T-helper 2 cell treated with Interferon-gamma antibody and Interleukin-4, amounts not matched to agents 5 μg/mL and 100 μg/mL, for 36 hours (primary cell): Measurements from ENCODE around the gene DLG1.

Experiments used
- DNase-seq: peaks from one replicate; pipeline ENCODE4 v3.0.0; 2021; ENCODE audit warnings: low spot score
- H3K27ac Mint-ChIP-seq: one replicate; pipeline ENCODE4 v1.8.0; 2021; ENCODE audit warnings: mild to moderate bottlenecking, mixed read lengths
- H3K27me3 Mint-ChIP-seq: one replicate; pipeline ENCODE4 v1.8.0; 2021; ENCODE audit warnings: low read depth, mixed read lengths
- H3K36me3 Mint-ChIP-seq: one replicate; pipeline ENCODE4 v1.8.0; 2021; ENCODE audit warnings: low read depth, mixed read lengths
- H3K4me1 Mint-ChIP-seq: one replicate; pipeline ENCODE4 v1.8.0; 2021; ENCODE audit warnings: low read depth, mixed read lengths
- H3K4me3 Mint-ChIP-seq: one replicate; pipeline ENCODE4 v1.8.0; 2022; ENCODE audit warnings: mild to moderate bottlenecking, moderate library complexity, mixed read lengths
- H3K9me3 Mint-ChIP-seq: one replicate; pipeline ENCODE4 v1.8.0; 2021; ENCODE audit warnings: mixed read lengths

The DLG1 gene

DNA sequence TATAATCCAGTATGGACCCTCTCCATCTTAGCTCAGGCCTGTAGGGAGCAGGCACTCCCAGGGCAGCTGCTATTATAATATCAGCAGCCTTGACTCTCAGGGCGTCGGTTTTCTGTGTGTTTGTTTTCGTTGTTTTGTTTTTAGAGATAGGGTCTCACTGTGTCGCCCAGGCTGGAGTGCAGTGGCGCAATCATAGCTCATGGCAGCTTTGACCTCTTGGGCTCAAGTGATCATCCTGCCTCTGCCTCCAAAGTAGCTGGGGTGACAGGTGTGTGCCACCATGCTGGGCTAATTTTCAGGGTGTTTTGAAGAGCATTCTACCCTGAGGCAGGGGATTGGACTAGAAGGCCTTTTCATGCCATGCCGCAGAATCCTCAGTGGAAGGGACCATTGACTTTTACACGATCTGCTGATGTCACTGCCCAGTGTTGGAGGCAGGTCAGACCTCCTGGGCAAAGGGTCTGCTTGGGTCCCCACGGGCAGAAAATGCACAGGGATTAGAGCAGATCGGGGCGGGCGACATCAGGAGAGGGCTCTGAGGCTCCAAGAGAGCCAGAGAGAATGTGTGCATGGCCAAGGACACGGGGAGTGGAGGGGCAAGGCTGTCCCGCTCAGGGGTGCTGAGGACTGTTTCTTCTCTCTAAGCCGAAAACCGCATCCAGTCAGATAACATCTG lies 276.5 kb downstream of the DLG1 start:
- Mint-ChIP-seq H3K4me3 (no peak overlapping the region), H3K27ac (no peak overlapping the region)

DNA sequence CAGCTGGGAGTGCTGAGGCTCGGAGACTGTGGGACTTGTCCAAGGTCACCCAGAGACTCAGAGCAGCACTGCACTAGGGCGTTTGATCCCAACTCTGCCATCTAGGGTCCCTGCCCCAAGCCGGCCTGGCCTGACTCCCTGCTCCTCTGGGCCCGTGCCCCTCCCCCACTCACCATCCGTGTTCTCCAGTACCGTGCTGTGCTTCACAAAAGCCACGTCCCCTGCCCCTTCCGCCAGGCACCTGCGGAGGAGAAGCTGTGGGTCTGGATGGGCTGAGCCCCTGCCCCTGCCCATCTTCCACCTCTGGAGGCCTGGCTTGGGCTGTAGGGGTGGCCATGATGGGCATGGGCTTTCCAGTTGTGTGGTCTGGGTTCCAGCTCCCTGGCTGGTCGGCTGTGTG lies 277.2 kb downstream of the DLG1 start:
- Mint-ChIP-seq H3K27ac (no peak overlapping the region), H3K4me1 (peaks cover 5% of the 10 kb centered on the region), H3K27me3 (peaks cover 16% of the 10 kb centered on the region), H3K9me3 (no peaks in the 10 kb centered on the region), H3K36me3 (no peaks in the 10 kb centered on the region), H3K4me3 (no peak overlapping the region)
- DNase-seq = no peak

More for the DNA sequence above, 276.5 kb downstream of the DLG1 start:
- no peak for DNase-seq
- H3K9me3 Mint-ChIP-seq = no peaks in the 10 kb centered on the region
- peaks cover 16% of the 10 kb centered on the region for H3K27me3 Mint-ChIP-seq
- H3K4me1 Mint-ChIP-seq = peaks cover 5% of the 10 kb centered on the region
- H3K36me3 Mint-ChIP-seq = no peaks in the 10 kb centered on the region

DNA sequence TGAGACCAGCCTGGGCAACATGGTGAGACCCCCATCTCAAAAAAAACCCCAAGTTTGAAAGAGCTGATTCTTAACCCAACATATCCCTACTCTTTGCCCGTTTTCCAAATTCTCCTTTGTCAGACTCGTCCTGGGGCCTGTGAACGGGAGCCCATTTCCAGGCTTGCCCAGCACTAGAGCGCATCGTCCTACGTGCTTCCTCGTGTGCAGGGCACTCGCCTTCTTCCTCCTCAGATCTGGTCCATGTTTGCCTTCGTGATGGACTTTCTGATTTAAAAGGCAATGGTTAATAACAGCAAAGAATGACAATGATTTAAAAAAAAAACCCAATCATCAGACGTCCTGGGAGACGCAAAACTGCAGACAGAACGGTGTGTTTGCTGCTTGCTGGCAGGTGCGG lies 278.9 kb downstream of the DLG1 start:
- H3K36me3 Mint-ChIP-seq = no peaks in the 10 kb centered on the region
- H3K9me3 Mint-ChIP-seq = no peaks in the 10 kb centered on the region
- H3K27ac Mint-ChIP-seq = no peak overlapping the region
- DNase-seq = no peak
- peaks cover 5% of the 10 kb centered on the region for H3K4me1 Mint-ChIP-seq
- H3K4me3 Mint-ChIP-seq = no peak overlapping the region
- peaks cover 11% of the 10 kb centered on the region for H3K27me3 Mint-ChIP-seq

DNA sequence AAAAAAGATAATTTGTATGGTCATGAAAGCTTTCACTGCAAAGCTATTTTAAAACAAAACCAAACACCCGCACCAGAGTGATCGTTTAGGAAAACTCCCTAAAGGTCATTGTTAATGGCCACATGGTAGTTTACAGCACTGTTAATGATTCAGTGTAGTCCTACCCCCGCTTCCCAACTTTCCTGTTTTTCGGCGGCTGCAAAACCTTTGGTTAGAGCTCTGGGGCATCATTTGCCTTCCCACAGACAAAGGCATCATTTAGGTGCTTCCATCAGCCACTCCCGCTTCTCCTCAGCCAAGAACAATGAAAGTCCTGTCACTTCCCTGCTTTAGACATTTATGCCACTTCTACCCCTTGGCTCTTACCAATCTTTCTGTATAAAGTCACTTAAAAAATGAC lies 279.4 kb downstream of the DLG1 start:
- no peak for DNase-seq
- H3K4me1 Mint-ChIP-seq = peaks cover 5% of the 10 kb centered on the region
- no peaks in the 10 kb centered on the region for H3K36me3 Mint-ChIP-seq
- H3K27ac Mint-ChIP-seq = no peak overlapping the region
- no peak overlapping the region for H3K4me3 Mint-ChIP-seq
- peaks cover 11% of the 10 kb centered on the region for H3K27me3 Mint-ChIP-seq
- H3K9me3 Mint-ChIP-seq = no peaks in the 10 kb centered on the region

DNA sequence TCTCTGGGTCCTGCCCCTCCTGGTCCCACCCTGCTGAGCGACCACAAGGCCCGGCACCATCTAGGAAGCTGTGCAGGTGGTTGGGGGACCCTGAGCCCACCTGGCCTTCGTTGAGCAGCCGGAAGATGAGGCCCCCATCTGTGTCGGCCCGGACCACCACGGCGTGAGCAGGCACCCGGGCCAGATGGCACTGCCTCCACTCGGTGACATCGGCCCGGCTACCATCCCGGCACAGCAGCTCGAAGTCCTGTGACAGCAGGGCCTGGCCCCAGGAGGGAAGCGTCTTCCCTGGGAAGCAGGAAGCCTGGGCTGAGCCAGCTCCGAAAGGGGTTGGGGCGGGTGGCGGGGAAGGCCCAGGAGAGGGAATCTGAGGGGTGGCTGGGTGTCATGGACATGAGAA lies 281.4 kb downstream of the DLG1 start:
- H3K27ac Mint-ChIP-seq = no peak overlapping the region
- H3K4me1 Mint-ChIP-seq = no peaks in the 10 kb centered on the region
- H3K36me3 Mint-ChIP-seq = no peaks in the 10 kb centered on the region
- no peaks in the 10 kb centered on the region for H3K9me3 Mint-ChIP-seq
- no peak overlapping the region for H3K4me3 Mint-ChIP-seq
- no peak for DNase-seq
- peaks cover 9% of the 10 kb centered on the region for H3K27me3 Mint-ChIP-seq

DNA sequence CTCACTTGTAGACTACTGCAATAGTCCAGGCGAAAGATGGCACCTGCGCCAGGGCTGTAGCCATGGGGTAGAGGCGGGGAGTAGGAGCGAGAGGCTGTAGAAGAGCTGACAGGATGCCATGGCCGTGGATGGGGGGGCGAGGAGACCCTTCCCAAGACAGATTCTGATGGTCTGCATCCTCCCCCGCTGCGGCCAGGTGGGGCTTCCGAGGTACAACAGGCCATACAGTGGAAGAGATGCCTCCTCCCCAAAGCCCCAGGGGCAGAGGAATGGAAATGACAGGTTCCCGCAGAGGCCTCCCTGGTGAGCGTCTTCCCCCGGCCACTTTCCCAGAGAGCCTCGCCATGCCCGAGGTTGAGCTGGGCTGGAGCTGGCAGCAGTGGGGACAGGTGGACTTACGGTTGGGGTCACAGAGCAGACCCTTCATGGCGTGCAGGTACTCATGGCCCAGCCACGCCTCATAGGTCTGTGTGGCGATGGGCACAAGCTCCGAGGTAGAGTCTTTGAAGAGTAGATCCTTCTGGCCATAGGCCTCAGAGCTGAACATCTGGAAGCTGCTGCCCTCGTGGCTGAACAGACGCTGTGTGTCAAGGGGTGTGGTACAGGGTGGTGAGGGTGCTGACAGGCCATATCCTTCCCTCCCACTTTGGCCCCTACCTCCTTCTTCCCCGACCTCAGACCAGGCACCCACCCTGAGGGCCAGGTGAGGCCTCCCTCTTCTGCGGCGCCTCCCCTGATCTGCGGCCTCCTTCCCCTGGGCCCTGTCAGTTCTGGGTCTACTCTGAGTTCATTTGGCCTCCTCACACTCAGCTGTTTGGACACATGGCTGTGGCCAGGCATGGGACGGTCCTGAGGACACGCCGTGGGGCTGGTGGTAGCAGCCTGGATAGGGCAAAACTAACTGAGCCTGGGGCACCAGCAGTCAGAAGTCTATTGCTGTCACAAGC lies 282.3 kb downstream of the DLG1 start:
- H3K36me3 Mint-ChIP-seq = no peaks in the 10 kb centered on the region
- H3K27ac Mint-ChIP-seq = no peak overlapping the region
- no peaks in the 10 kb centered on the region for H3K4me1 Mint-ChIP-seq
- no peaks in the 10 kb centered on the region for H3K9me3 Mint-ChIP-seq
- H3K4me3 Mint-ChIP-seq = no peak overlapping the region
- no peak for DNase-seq
- H3K27me3 Mint-ChIP-seq = peaks cover 9% of the 10 kb centered on the region

DNA sequence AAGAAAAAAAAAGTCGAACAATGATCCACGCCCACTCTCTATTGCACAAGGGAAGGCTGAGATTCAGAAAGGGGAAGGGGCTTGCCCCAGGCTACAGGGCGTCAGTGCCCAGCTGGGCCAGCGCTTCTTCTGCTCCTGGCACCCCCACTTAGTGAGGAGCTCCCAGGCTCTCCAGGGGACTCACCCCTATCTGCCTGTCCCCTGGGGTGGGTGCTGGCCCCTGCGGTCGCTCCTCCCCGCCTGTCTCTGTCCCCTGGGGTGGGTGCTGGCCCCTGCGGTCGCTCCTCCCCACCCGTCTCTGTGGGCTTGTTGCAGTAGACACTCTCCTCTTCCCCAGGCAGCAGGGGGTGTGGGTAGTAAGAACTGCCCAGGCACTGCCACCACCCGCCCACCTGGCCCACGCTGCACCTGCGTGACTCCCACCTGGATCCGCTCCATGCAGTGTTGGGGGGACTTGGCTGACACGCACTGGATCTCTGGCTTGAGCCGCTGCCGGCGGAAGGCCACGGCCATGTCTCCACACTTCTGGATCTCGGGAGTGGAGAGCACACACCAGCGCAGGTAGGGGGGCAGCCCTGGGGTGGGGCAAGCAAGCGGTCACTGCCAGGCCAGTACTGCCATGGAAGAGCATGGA lies 283.4 kb downstream of the DLG1 start:
- DNase-seq = no peak
- Mint-ChIP-seq H3K27me3 (peaks cover 6% of the 10 kb centered on the region), H3K36me3 (no peaks in the 10 kb centered on the region), H3K4me3 (no peak overlapping the region), H3K27ac (no peak overlapping the region), H3K9me3 (no peaks in the 10 kb centered on the region), H3K4me1 (no peaks in the 10 kb centered on the region)

DNA sequence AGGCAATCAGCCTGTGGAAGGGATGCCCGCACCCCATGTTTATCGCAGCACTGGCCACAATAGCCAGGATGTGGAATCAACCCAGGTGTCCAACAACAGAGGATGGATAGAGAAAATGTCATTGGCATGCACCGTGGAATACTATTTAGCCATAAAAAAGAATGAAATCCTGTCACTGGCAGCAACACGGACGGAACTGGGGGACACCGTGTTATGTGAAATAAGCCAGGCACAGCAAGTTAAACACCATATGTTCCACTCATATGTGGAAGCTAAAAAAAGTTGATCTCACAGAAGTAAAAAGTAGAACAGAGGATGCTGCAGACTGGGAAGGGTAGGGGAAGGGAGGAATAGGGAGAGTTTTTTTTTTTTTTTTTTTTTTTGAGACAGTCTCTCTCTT lies 284.4 kb downstream of the DLG1 start:
- no peaks in the 10 kb centered on the region for H3K4me1 Mint-ChIP-seq
- H3K4me3 Mint-ChIP-seq = no peak overlapping the region
- no peaks in the 10 kb centered on the region for H3K27me3 Mint-ChIP-seq
- H3K9me3 Mint-ChIP-seq = no peaks in the 10 kb centered on the region
- H3K36me3 Mint-ChIP-seq = no peaks in the 10 kb centered on the region
- no peak for DNase-seq
- no peak overlapping the region for H3K27ac Mint-ChIP-seq

DNA sequence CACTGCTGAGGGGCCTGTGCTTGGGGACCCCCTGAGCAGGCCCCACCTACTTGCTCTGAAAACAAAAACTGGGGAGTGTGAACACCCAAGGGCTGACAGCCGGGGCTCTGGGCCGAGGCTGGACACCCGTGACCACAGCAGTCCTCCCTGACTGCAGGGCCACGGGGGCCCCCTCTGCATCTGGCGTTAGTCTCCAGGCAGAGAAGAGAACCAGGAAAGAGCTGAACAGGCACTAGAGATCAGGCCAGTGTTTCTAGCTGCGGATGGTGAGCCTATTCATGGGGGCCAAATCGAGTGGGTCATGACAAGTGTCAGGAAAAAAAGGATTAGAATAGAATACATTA lies 285.9 kb downstream of the DLG1 start:
- H3K4me1 Mint-ChIP-seq = no peaks in the 10 kb centered on the region
- H3K36me3 Mint-ChIP-seq = no peaks in the 10 kb centered on the region
- H3K4me3 Mint-ChIP-seq = no peak overlapping the region
- H3K27ac Mint-ChIP-seq = no peak overlapping the region
- DNase-seq = no peak
- H3K27me3 Mint-ChIP-seq = no peaks in the 10 kb centered on the region
- no peaks in the 10 kb centered on the region for H3K9me3 Mint-ChIP-seq

DNA sequence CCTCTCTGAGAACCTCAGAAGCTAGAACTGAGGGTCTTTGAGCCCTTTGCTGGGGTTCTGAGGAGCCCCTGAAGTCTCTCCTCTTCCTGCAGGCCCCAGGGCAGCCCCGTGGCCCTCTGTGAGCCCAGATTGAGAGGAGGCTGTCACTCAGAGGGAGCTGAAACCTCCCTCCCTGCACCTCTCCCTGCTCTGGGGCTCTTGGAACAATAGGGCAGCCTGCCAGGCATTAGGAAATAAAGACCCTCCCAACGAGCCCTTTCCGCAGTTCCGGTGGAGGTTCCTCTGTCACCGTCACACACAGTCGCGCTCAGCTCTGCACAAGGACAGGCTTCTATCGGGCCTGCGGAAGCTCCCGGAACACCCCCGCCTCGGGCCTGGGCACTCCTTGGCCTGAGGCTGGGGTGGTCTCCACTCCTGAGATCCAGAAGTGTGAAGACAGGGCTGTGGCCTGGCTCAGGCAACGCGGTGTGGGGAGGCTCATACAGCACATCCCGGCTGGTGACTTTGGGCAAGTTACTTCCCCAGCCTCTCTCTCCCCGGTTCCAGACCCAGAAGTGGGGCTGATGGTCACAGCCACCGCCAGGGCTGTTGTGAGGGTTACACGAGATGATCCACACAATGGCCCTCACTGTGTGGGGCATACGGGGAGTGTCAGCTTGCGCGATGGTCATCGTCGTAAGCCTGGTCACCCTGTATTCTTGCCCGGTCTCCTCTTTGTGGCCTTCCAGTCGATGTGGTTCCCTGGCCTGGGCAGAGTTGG lies 286.5 kb downstream of the DLG1 start:
- H3K9me3 Mint-ChIP-seq = no peaks in the 10 kb centered on the region
- no peaks in the 10 kb centered on the region for H3K36me3 Mint-ChIP-seq
- H3K27me3 Mint-ChIP-seq = no peaks in the 10 kb centered on the region
- no peak for DNase-seq
- no peak overlapping the region for H3K27ac Mint-ChIP-seq
- H3K4me3 Mint-ChIP-seq = no peak overlapping the region
- no peaks in the 10 kb centered on the region for H3K4me1 Mint-ChIP-seq

DNA sequence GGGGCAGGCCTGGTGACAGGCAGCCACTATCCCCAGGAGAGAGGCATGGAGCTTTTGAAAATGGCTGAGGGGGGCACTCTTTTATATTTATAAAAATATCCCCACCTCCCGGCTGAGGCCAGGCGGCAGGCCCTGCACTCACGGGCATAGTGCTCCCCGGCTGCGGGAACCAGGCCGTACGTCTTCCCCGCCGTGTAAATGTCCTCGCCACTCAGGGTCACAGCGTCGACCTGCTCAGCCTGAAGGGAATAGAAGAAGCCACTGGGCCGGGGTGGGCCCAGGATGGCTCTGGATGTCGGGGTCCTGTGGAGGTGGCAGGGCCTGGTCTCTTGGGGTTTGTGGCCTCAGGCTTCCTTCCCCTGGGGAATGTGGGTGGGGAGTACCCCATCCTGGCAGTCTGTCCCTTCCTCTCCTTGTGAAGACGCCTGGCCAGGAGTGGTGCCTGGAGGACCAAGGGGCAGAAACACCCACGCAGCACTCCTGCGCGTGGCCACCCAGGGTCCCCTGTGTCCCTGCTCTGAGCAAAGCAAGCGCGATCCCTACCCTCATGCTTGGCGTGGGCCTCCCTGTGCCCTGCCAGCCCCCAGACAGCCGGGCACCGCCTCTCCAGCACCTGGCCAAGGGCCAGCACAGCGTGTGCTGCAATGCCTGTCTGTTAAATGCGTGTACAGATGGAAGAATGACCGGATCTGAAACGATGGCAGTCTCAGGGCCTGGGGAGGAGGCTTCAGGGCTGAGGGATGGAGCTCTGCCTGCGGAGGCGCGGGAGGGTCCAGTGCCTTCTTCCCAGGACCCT lies 287.7 kb downstream of the DLG1 start:
- Mint-ChIP-seq H3K9me3 (no peaks in the 10 kb centered on the region), H3K27ac (no peak overlapping the region), H3K27me3 (no peaks in the 10 kb centered on the region), H3K36me3 (no peaks in the 10 kb centered on the region), H3K4me1 (no peaks in the 10 kb centered on the region), H3K4me3 (no peak overlapping the region)
- DNase-seq = no peak

DNA sequence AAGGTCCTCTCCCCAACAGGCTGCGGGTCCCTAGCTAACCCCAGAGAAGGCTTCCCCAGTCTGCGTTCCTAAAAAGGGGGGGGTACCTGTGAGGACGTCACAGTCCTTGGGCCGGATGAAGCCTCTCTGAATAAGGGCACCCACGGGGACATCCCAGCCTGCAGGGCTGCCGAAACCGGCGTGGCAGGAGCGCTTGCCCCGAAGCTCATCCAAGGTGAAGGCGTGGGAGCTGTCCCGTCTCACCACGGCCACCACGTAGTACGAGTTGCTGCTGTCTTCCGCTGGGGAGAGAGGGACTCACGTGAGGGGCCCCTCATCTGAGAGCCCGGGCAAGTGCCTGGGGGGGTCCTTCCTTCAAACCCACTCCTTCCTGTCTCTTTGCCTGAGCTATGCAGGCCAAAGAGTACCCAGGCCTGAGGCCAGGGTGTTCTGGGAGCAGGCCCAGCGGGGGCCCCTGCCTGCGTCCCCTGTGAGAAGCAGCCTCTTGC lies 288.8 kb downstream of the DLG1 start:
- Mint-ChIP-seq H3K4me3 (no peak overlapping the region), H3K4me1 (no peaks in the 10 kb centered on the region), H3K27me3 (no peaks in the 10 kb centered on the region), H3K27ac (no peak overlapping the region), H3K9me3 (no peaks in the 10 kb centered on the region), H3K36me3 (no peaks in the 10 kb centered on the region)
- DNase-seq = no peak
